ENCODE measurements around the gene RILPL1. TPM values are rescaled to one million over a fixed set of nuclear protein-coding genes. Genes with fewer than 3 reads are reported as not detected.

Gene RILPL1
- total RNA-seq, 1 experiment from 2014 or later = 11.5 TPM

DNA sequence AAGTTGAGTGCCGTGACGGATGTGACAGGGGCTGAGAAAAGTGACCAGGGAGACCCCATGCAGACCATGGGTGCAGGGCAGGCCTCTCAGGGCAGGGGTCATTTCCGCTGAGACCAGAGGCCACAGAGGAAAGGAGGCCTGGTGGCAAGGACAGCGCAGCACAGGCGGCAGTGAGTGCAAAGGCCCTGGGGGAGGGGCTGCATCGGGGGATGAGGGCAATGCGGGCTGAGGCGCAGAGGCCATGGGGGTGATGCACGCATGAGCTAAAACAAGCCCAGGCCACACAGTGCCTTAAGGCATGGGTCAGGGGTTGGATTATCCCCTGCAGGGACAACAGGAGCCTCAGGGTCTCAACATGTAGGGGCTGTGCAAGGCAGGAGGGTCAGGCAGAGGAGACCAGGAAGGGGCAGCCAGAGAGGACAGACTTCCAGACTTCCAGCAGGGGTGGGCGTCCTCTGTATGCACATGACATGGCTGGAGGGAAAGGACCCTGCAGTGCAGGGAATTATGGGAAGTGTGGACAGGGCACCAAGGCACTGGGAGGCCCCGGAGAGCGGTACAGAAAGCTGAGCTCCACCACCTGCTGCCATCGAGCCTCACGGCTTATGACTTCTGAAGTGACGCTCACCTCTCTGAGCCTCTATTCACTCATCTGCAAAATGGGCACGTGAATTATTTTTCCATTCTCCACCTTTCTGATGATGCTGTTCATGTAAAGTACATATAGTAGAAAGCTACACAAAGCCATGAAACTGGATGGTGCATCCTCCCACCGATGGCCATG lies 27.3 kb downstream of the RILPL1 start:
- POLR2A ChIA-PET (ENCODE audit: unreplicated experiment) = no interaction called here
- Histone ChIP-seq H4K20me1 (ENCODE audit: insufficient read depth) (no peaks in the 10 kb centered on the region), H3K4me2 (no peak overlapping the region), H3K9me2 (ENCODE audit: insufficient read depth) (no peaks in the 10 kb centered on the region), H3K4me1 (replicated peaks; ENCODE audit: insufficient read depth) (peaks cover 10% of the 10 kb centered on the region), H3K9me3 (ENCODE audit: insufficient read depth, low read depth) (no peaks in the 10 kb centered on the region), H2AFZ (no peak overlapping the region), H3K27ac (no peak overlapping the region), H3K36me3 (ENCODE audit: low read depth) (no peaks in the 10 kb centered on the region), H3K4me3 (no peak overlapping the region), H3K27me3 (ENCODE audit: insufficient read depth, low read depth) (no peaks in the 10 kb centered on the region), H3K79me2 (ENCODE audit: low read depth) (no peaks in the 10 kb centered on the region), H3F3A (ENCODE audit: insufficient read depth, low read depth) (peaks cover 16% of the 10 kb centered on the region)
- CTCF ChIA-PET = no interaction called here
- intact Hi-C loops (cut with micrococcal nuclease; ENCODE audit: unreplicated experiment) = no loop called here
- no peak for TF ChIP-seq EZH2 (IDR thresholded peaks at IDR 0.05; ENCODE audit: low read depth)
- TF ChIP-seq, protein P1, sequence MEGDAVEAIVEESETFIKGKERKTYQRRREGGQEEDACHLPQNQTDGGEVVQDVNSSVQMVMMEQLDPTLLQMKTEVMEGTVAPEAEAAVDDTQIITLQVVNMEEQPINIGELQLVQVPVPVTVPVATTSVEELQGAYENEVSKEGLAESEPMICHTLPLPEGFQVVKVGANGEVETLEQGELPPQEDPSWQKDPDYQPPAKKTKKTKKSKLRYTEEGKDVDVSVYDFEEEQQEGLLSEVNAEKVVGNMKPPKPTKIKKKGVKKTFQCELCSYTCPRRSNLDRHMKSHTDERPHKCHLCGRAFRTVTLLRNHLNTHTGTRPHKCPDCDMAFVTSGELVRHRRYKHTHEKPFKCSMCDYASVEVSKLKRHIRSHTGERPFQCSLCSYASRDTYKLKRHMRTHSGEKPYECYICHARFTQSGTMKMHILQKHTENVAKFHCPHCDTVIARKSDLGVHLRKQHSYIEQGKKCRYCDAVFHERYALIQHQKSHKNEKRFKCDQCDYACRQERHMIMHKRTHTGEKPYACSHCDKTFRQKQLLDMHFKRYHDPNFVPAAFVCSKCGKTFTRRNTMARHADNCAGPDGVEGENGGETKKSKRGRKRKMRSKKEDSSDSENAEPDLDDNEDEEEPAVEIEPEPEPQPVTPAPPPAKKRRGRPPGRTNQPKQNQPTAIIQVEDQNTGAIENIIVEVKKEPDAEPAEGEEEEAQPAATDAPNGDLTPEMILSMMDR (conservative IDR thresholded peaks at IDR 0.05) = no peak
- no peak for DNase-seq
- no TSS peak for BruUV-seq (replicated peaks)

DNA sequence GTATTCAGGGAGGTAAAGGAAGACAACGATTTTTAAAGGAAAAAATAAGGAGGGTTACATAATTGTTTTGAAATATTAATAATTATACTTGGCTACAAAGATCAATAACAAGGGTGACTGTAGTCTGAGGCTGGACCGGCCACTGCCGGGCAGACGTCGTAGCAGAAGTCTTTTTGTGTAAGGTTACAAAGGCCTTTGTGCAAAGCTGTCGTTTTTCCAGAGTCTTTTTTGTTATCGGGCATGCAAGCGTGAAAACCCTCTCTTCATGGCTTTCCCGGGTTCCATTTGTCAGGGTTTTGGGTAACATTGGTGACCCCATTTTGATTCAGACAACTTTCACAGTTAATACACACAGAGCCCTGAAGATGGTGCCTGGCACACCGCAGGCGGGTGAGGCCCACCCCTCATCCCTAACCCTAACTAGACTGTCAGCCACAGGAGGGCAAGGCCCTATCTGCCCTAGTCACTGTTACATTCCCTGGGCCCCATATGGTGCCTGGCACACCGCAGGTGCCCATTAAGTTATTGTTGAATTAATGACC lies 31.3 kb downstream of the RILPL1 start:
- Histone ChIP-seq H3K79me2 (ENCODE audit: low read depth) (no peaks in the 10 kb centered on the region), H3K27me3 (ENCODE audit: insufficient read depth, low read depth) (no peaks in the 10 kb centered on the region), H3K36me3 (ENCODE audit: low read depth) (no peaks in the 10 kb centered on the region), H3K9me2 (ENCODE audit: insufficient read depth) (no peaks in the 10 kb centered on the region), H3K4me2 (no peak overlapping the region), H3K4me1 (replicated peaks; ENCODE audit: insufficient read depth) (no peaks in the 10 kb centered on the region), H3K4me3 (no peak overlapping the region), H2AFZ (no peak overlapping the region), H3K27ac (no peak overlapping the region), H3F3A (ENCODE audit: insufficient read depth, low read depth) (no peaks in the 10 kb centered on the region), H4K20me1 (ENCODE audit: insufficient read depth) (no peaks in the 10 kb centered on the region), H3K9me3 (ENCODE audit: insufficient read depth, low read depth) (no peaks in the 10 kb centered on the region)
- intact Hi-C loops (cut with micrococcal nuclease; ENCODE audit: unreplicated experiment) = no loop called here
- POLR2A ChIA-PET (ENCODE audit: unreplicated experiment) = no interaction called here
- CTCF ChIA-PET = no interaction called here
- BruUV-seq (replicated peaks) = no TSS peak
- DNase-seq = no peak
- TF ChIP-seq, protein P1 (conservative IDR thresholded peaks at IDR 0.05) = no peak
- no peak for TF ChIP-seq EZH2 (IDR thresholded peaks at IDR 0.05; ENCODE audit: low read depth)

DNA sequence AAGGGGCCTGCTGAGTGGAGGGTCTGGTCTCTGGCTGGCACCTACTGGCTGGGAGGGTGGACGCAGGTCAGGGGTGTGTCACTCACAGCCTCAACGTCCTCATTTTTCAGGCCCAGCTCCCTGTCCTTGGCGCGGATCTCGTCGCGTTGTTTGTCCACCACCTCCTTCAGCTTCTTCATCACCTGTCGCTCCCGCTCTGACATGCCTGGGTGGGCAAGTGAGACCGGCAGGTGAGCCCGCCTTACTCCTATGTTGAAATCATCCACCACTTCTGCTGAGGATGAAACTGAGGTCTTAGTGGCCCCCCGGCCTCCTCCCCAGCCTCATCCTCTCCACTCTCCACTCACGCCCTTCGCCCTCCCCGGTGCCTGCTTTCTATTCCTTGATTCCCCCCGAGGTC lies 34.2 kb downstream of the RILPL1 start:
- H3K36me3 ChIP-seq (ENCODE audit: low read depth) = no peaks in the 10 kb centered on the region
- H3K9me3 ChIP-seq (ENCODE audit: insufficient read depth, low read depth) = no peaks in the 10 kb centered on the region
- H3K79me2 ChIP-seq (ENCODE audit: low read depth) = no peaks in the 10 kb centered on the region
- intact Hi-C loops (cut with micrococcal nuclease; ENCODE audit: unreplicated experiment) = no loop called here
- CTCF ChIA-PET = no interaction called here
- no peaks in the 10 kb centered on the region for H3F3A ChIP-seq (ENCODE audit: insufficient read depth, low read depth)
- no peaks in the 10 kb centered on the region for H4K20me1 ChIP-seq (ENCODE audit: insufficient read depth)
- POLR2A ChIA-PET (ENCODE audit: unreplicated experiment) = no interaction called here
- no peak for TF ChIP-seq EZH2 (IDR thresholded peaks at IDR 0.05; ENCODE audit: low read depth)
- TF ChIP-seq, protein P1 (conservative IDR thresholded peaks at IDR 0.05) = no peak
- H3K4me3 ChIP-seq = no peak overlapping the region
- no peaks in the 10 kb centered on the region for H3K9me2 ChIP-seq (ENCODE audit: insufficient read depth)
- no TSS peak for BruUV-seq (replicated peaks)
- H3K4me2 ChIP-seq = no peak overlapping the region
- H2AFZ ChIP-seq = no peak overlapping the region
- DNase-seq = no peak
- H3K27me3 ChIP-seq (ENCODE audit: insufficient read depth, low read depth) = no peaks in the 10 kb centered on the region
- H3K4me1 ChIP-seq (replicated peaks; ENCODE audit: insufficient read depth) = no peaks in the 10 kb centered on the region
- no peak overlapping the region for H3K27ac ChIP-seq

Measured in PC-9 (cell line).